ENCODE data around the gene SYT14. TPM values are rescaled to one million over a fixed set of nuclear protein-coding genes. Genes with fewer than 3 reads are reported as not detected.

SYT14 gene
- total RNA-seq, 4 donors from 2014 or later = 0.11 to 0.42 (median 0.15) TPM

GRCh38 chr1:209924390-209924789 lies 13.6 kb upstream of the SYT14 start:
- no peak for DNase-seq (ENCODE audit: extremely low spot score)
- no peak overlapping the region for H3K27ac ChIP-seq (replicated peaks in 1 of 4)
- no peaks in the 10 kb centered on the region for H3K27me3 ChIP-seq
- peaks cover 0 to 4% (median 0%) of the 10 kb centered on the region in 4 donors for H3K9me3 ChIP-seq
- no peaks in the 10 kb centered on the region for H3K36me3 ChIP-seq
- H3K4me3 ChIP-seq = no peak overlapping the region
- intact Hi-C loops (cut with DNase I) = no loop called here
- H3K4me1 ChIP-seq = no peaks in the 10 kb centered on the region
- TF ChIP-seq POLR2A (IDR thresholded peaks at IDR 0.05; ENCODE audit: low read depth) (no peak), CTCF (IDR thresholded peaks at IDR 0.05) (no peak), EP300 (IDR thresholded peaks at IDR 0.05) (no peak), POLR2AphosphoS5 (IDR thresholded peaks at IDR 0.05) (no peak)

DNA sequence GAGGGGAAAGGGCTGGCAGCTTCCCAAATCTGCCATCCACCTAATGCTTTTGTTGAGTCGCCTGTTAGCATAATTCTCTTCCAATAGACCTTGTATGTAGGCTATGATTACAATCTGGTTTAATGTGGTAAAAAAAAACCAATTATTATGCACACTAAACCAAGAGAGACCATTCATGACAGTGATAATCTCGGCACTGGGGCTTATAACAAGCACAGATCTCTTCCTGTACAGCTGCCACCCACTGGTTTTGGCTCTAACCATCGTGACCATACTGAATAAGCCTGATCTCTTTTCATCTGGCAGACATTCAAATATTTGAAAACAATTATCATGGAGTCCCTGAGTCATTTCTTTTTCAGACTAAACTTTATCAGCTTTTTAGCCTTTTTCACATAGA lies 12.0 kb upstream of the SYT14 start:
- H3K27ac ChIP-seq (replicated peaks in 1 of 4) = no peak overlapping the region
- H3K4me3 ChIP-seq = no peak overlapping the region
- no peaks in the 10 kb centered on the region for H3K4me1 ChIP-seq
- WGBS = 45% methylated on average over 3 of the region's 3 CpGs
- peaks cover 0 to 4% (median 0%) of the 10 kb centered on the region in 4 donors for H3K9me3 ChIP-seq
- TF ChIP-seq POLR2A (IDR thresholded peaks at IDR 0.05; ENCODE audit: low read depth) (no peak), CTCF (IDR thresholded peaks at IDR 0.05) (no peak), POLR2AphosphoS5 (IDR thresholded peaks at IDR 0.05) (no peak), EP300 (IDR thresholded peaks at IDR 0.05) (no peak)
- DNase-seq (ENCODE audit: extremely low spot score) = no peak
- H3K27me3 ChIP-seq = no peaks in the 10 kb centered on the region
- H3K36me3 ChIP-seq = no peaks in the 10 kb centered on the region
- intact Hi-C loops (cut with DNase I) = no loop called here

- no peak overlapping the region for H3K4me3 ChIP-seq
- H3K4me1 ChIP-seq = no peaks in the 10 kb centered on the region
- DNase-seq (ENCODE audit: extremely low spot score) = no peak
- H3K9me3 ChIP-seq = no peaks in the 10 kb centered on the region
- intact Hi-C loops (cut with DNase I) = no loop called here
- no peak for TF ChIP-seq EP300 (IDR thresholded peaks at IDR 0.05)
- no peak for TF ChIP-seq POLR2AphosphoS5 (IDR thresholded peaks at IDR 0.05)
- TF ChIP-seq CTCF (IDR thresholded peaks at IDR 0.05) = no peak
- TF ChIP-seq POLR2A (IDR thresholded peaks at IDR 0.05; ENCODE audit: low read depth) = no peak
- no peak overlapping the region for H3K27ac ChIP-seq (replicated peaks in 1 of 4)
- H3K27me3 ChIP-seq = no peaks in the 10 kb centered on the region
- no peaks in the 10 kb centered on the region for H3K36me3 ChIP-seq
These were observed 10.6 kb upstream of the SYT14 start for GRCh38 chr1:209927466-209927865.

- H3K9me3 ChIP-seq = no peaks in the 10 kb centered on the region
- no peak for TF ChIP-seq EP300 (IDR thresholded peaks at IDR 0.05)
- no peak for TF ChIP-seq CTCF (IDR thresholded peaks at IDR 0.05)
- TF ChIP-seq POLR2A (IDR thresholded peaks at IDR 0.05; ENCODE audit: low read depth) = no peak
- no peak for TF ChIP-seq POLR2AphosphoS5 (IDR thresholded peaks at IDR 0.05)
- no peaks in the 10 kb centered on the region for H3K4me1 ChIP-seq
- no peak overlapping the region for H3K4me3 ChIP-seq
- no peak for DNase-seq (ENCODE audit: extremely low spot score)
- intact Hi-C loops (cut with DNase I) = no loop called here
- no peak overlapping the region for H3K27ac ChIP-seq (replicated peaks in 1 of 4)
- no peaks in the 10 kb centered on the region for H3K27me3 ChIP-seq
- H3K36me3 ChIP-seq = no peaks in the 10 kb centered on the region
These were observed 8.3 kb upstream of the SYT14 start for GRCh38 chr1:209929751-209930150.

GRCh38 chr1:209931141-209931540 lies 6.9 kb upstream of the SYT14 start:
- 74% methylated on average over 2 of the region's 2 CpGs for WGBS
- no peak for TF ChIP-seq EP300 (IDR thresholded peaks at IDR 0.05)
- no peak for TF ChIP-seq POLR2AphosphoS5 (IDR thresholded peaks at IDR 0.05)
- TF ChIP-seq POLR2A (IDR thresholded peaks at IDR 0.05; ENCODE audit: low read depth) = no peak
- no peak for TF ChIP-seq CTCF (IDR thresholded peaks at IDR 0.05)
- H3K27me3 ChIP-seq = peaks cover 0 to 3% (median 0%) of the 10 kb centered on the region in 4 donors
- H3K36me3 ChIP-seq = no peaks in the 10 kb centered on the region
- intact Hi-C loops (cut with DNase I) = no loop called here
- DNase-seq (ENCODE audit: extremely low spot score) = no peak
- H3K9me3 ChIP-seq = no peaks in the 10 kb centered on the region
- no peak overlapping the region for H3K27ac ChIP-seq (replicated peaks in 1 of 4)
- no peaks in the 10 kb centered on the region for H3K4me1 ChIP-seq
- no peak overlapping the region for H3K4me3 ChIP-seq
